Astrocyte (in vitro differentiated cells and primary cell): Measurements from ENCODE around the gene USP34.

ENCODE experiments used
- EZH2 ChIP-seq: IDR thresholded peaks from 2 replicates; pipeline ENCODE4 v1.6.1; 2012; ENCODE audit warnings: mild to moderate bottlenecking, low read length, inconsistent platforms; ENCODE audit not compliant: insufficient read depth
- TF ChIP-seq, protein P1 (sequence below): IDR thresholded peaks from 2 replicates; pipeline ENCODE4 v1.5.1; 2011; ENCODE audit warnings: low read depth, mild to moderate bottlenecking, inconsistent platforms, low read length, moderate library complexity; ENCODE audit not compliant: insufficient read depth

DNA sequence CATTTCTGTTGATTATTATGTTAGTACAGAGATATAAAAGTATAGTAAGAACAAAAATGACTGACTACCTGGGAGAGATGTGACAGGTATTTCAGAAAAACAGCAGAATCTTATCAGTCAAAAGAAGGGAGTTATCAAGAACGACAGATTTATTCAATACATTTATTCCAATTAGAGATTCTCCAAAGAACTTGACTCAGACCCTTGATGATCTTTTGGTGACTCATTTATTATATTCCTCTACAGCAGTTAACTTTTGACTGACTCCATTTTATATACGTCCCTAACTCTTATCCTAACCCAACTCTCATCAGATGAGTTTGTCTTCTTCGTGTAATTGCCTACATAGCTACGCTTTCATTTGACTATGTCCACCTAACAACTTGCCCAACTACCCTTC is 217.8 kb downstream of the USP34 start:
- TF ChIP-seq, protein P1, sequence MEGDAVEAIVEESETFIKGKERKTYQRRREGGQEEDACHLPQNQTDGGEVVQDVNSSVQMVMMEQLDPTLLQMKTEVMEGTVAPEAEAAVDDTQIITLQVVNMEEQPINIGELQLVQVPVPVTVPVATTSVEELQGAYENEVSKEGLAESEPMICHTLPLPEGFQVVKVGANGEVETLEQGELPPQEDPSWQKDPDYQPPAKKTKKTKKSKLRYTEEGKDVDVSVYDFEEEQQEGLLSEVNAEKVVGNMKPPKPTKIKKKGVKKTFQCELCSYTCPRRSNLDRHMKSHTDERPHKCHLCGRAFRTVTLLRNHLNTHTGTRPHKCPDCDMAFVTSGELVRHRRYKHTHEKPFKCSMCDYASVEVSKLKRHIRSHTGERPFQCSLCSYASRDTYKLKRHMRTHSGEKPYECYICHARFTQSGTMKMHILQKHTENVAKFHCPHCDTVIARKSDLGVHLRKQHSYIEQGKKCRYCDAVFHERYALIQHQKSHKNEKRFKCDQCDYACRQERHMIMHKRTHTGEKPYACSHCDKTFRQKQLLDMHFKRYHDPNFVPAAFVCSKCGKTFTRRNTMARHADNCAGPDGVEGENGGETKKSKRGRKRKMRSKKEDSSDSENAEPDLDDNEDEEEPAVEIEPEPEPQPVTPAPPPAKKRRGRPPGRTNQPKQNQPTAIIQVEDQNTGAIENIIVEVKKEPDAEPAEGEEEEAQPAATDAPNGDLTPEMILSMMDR, result no peak
- no peak for TF ChIP-seq EZH2
